NCI-H524 treated with DMSO at 0.1 percent for 48 hours (cell line): ENCODE results near the gene MIEF1.
A peak's percentile ranks its signal among the peaks of the same experiment; 100 is the strongest.
"Not testable (repeated sequence)": the region's sequence is repeated elsewhere in the genome, so short reads cannot be mapped to it uniquely, and the experiment has no call there.

Source experiments
- DNase-seq: peaks from one replicate; lab custom pipeline; 2025; lab: John Stamatoyannopoulos, UW

The MIEF1 gene

GRCh38 chr22:39513791-39514190 is 11.7 kb downstream of the MIEF1 start:
- no peak for DNase-seq

DNA sequence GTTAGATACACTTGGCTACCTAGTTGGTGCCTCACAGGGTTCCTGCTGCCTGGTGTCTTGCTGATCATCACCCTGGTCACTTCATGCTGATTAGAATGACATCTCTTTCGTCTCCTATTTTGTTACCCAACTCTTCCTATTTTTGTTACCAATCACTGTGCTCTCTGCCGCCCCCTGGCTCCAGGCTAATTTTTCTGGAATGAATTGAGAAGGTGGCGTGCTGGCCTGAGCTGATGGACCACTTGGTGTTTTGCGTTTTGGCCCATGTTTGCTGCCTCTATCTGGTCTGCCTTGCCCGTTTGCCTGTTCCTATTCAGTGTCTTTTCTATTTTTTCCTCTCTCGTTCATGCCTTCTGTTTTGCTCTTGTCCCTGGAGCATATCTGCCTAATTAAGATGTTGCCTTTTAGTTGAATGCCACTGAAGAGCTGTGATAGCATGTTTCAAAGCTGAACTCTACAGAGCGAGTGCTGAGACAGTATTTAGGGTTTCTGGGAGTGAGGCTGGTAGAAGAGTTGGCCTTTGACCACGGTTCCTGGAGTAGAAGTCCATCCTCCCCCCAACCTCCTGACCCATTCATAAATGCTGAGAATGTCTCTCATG is 12.4 kb downstream of the MIEF1 start:
- no peak for DNase-seq

DNA sequence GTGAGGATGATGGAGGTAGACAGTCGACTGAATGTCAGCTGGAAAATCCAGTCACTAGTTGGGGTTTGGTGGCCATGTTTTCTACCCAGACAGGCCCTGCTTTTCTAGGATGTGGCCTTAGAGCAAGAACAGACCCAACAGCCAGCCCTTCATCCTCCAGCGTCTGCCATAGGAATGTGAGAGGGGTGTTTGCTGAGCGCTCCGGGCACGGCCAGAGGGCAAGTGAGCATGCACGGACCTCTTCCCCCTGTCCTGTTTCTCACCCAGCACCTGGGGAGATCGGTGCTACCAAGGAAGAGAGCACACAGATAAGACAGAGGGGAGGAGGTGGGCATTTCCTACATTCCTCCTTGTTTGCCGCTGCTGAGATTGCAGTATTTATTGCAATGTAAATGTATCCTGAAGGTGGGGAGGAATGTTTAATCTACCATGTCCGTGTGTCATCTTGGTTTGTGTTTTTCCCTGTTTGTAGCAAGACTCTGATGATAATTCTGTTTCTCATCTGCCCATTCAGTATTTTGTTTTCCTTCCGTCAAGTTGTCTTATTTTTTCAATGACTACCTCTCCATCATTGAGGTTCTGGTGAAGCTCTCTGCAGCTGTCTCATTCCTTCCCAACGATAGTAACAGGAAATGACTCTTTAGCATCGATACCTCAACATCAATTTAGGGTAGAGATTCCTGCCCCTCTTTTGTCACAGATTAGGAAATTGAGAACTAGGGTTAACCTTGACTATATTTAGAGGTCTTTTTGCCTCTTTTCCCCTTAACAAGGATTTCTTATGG is 13.4 kb downstream of the MIEF1 start:
- DNase-seq: no peak

GRCh38 chr22:39517470-39517869 is 15.4 kb downstream of the MIEF1 start:
- DNase-seq: no peak

DNA sequence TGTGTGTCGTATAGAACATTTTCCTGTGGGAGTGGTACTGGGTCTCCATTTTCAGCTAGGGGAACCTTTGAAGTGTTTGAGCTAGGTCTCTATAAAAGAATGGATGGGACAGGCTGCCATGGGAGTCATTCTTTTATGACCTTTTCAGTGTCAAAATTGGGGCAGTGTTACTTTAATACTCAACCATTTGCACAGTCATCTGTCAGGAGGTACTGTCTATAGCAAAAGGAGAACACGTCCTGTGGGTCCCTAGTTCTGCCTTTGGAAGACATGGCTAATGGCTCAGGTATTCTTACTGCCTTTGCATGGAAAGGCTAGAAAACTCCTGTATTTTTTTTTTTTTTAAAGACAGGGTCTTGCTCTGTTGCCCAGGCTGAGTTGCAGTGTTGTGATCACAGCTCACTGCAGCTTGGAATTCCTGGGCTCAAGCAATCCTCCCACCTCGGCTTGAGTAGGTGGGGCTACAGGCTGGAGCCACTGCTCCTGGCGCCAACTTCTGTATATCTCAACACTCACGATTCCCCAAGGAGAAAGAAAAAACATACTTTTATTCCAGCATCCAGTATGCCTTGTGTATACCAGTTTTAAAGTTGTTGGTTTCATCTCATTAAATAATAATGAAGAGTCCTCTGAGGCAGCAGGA is 16.2 kb downstream of the MIEF1 start:
- DNase-seq: no peak

- DNase-seq: no peak
Observed at GRCh38 chr22:39518996-39519680, 17.0 kb downstream of the MIEF1 start.

DNA sequence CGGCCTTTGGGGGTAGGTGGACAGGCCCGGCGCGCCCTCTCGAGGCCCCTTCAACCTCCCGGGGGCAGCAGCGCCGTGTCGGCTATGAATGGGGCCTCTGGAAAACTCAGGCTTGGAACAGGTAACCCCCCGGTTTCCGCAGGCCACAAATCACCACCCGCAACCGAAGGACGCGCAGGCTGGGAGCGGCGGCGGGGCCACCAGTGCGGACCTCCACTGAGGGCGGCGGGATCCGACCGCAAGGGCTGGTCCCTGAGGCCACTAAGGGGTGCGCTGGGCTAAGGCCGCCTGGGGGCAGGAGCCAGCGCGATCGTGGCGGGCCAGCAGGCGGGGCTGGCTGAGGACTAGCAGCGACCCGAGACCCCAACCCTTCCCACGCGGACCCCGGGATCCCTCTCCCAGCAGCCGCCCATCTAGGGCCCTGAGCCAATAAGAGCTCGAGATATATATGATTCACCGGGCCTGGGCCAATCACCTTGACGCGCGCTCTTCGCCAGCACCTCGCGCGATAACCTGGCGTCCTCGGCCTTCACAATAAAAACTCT is 17.7 kb downstream of the MIEF1 start:
- peak; percentile 96 for DNase-seq

GRCh38 chr22:39520226-39521105 is 18.4 kb downstream of the MIEF1 start, which contains the start of gene ATF4:
Gene ATF4 (plus strand): TSS chr22:39520562. CDS start chr22:39521446, 884 bp downstream.
- DNase-seq: no peak

DNA sequence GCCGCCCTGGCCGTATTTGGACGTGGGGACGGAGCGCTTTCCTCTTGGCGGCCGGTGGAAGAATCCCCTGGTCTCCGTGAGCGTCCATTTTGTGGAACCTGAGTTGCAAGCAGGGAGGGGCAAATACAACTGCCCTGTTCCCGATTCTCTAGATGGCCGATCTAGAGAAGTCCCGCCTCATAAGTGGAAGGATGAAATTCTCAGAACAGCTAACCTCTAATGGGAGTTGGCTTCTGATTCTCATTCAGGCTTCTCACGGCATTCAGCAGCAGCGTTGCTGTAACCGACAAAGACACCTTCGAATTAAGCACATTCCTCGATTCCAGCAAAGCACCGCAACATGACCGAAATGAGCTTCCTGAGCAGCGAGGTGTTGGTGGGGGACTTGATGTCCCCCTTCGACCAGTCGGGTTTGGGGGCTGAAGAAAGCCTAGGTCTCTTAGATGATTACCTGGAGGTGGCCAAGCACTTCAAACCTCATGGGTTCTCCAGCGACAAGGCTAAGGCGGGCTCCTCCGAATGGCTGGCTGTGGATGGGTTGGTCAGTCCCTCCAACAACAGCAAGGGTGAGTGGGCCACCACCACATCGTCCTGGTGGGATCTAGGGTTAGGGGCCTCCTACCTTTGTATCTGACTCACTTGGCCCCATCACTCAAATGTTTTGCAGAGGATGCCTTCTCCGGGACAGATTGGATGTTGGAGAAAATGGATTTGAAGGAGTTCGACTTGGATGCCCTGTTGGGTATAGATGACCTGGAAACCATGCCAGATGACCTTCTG is 19.2 kb downstream of the MIEF1 start:
- not testable (repeated sequence) for DNase-seq

GRCh38 chr22:39522091-39522490 is 20.0 kb downstream of the MIEF1 start:
- not testable (repeated sequence) for DNase-seq

DNA sequence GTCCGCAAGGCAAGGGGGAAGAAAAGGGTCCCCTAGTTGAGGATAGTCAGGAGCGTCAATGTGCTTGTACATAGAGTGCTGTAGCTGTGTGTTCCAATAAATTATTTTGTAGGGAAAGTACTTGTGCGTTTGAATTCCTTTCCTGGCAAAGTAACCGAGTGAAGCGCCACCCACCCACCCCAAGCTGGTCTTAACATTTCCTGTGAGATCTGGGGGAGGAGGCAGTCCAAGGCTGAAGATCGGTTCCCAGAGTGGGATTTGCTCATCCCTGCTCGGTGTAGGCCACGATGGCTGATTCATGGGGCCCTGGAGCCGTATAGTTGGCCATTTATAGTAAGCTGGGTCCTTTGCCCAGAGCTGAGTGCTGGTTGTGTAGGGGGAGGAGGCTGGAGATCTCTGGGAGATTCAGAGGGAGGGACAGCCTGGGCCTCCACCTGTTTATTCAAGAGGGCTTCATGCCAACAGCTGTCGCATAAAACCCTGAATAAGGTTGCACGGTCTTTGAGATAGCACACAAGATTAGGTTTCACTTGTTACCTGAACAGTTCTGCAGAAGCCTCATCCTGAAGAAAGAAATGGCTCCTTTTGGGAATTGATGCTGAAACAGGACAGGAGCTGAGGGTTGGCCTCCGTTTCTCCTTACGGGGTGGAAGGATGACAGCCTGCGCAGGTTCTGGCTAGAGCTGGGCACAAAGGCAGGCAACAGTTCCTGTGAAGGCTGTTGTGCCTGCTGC is 20.6 kb downstream of the MIEF1 start:
- DNase-seq: peak; percentile 23

DNA sequence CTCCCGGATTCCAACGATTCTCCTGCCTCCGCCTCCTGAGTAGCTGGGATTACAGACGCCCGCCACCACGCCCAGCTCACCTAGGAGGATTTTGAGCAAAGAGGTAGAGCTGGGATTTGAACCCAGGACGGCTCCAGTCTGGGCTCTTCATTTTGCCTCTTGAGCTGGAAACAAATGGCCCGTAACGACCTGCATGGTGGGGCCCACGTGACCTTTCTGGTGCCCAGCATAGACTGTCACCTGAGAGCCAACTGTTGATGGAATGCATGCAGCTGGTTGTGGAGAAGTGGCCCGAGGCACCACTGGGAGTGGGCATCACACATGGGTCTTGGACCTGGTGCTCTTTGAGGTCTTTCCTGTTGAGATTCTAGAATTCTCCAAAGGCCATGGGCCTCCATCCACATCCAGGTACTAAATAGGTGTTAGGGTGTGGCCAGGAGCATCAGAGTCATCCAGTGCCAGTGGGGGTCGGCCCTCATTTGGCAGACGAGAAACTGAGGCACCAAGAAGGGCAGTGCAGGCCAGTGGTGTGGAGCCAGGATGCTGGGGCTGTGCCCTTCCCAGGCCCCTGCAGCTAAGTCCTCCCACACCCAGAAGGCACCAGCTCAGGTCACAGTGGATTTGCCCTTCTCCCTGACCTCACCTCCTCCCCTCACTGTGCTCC is 22.1 kb downstream of the MIEF1 start:
- DNase-seq: no peak

GRCh38 chr22:39524753-39525657 is 22.9 kb downstream of the MIEF1 start:
- no peak for DNase-seq

DNA sequence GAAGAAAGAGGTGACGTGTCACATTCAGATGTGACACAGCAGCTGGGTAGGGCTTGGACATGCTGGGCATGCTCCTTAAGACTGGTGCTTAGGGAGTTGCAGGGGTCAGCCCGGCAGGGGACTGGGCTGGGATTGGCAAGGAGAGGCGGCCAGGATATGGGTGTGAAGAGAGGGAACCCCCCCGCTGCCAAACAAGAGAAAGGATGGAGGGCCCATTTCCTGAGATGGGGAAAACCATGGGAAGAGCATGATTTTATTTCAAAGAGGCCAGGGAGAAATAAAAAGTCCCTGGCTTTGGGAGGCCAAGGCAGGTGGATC is 23.5 kb downstream of the MIEF1 start:
- no peak for DNase-seq

DNA sequence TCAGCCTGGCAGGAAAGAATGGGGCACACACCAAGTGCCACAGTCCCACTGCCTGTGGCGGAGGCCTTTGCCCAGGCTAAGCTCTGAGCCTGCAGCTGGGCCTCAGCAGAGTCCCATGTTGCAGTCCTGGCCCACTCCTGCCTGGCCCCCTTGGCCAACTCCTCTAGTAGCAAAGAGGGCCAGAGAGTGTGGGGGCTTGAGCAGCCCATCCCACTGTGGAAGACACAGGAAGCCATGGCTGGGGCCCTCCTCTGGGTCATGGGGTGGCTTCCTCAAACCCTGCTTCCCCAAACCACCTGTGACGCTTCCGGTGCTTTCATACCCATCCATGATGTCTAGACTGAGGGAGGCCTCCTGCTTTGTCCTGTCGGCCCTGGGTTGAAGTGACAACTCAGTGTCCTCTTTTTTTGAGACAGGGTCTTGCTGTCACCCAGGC is 24.7 kb downstream of the MIEF1 start:
- DNase-seq: no peak

- no peak for DNase-seq
Observed at GRCh38 chr22:39527481-39527961, 25.4 kb downstream of the MIEF1 start.

DNA sequence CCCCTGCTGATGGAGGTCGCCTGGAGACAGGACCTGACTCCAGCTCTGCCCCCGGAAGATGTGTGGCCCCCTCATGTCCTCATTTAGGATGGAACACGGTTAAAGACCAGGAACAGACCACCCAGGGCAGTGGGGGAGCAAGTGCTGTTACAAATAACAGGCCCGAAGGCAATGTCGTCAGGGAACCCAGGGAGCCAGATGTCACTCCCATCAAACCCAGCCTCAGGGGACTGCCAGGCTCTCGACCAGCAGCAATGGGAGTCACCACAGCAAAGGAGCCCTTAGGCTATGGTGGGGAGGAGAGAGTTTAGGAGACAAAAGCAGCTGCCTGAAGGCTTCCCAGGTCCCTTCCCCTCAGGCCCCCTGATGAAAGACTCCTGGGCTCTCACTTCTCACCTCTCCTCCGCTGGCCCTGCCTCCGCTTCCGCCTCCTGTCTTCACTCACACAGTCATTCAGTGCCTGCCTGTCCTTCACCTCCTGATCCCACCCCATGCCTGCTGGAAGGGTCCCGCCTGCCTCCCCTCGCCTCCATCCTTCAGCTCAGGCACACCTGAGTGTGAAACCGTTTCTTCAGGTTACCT is 26.1 kb downstream of the MIEF1 start:
- no peak for DNase-seq
